ENCODE results near the gene SIGLEC11.

DNA sequence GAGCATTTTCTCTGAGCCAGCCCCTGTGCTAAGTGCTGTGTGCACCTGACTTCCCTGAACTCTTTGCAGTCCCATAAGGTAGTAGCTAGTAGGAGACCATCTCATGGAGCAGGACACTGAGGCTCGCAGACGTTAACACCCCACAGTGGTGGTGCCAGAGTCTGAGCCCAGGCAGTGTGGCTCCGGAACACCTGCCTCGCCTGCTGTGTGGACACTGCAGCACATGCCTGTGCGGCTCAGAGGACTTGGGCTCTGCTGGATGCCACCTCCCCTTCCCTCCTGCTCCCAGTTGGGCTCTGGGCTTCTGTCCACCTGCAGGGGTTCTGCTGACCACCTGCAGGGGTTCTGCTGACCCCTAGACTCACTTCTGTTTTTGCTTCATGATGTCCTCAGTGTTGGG is 27.0 kb upstream of the SIGLEC11 start:
- no peak for TF ChIP-seq POLR2A (IDR thresholded peaks at IDR 0.05; ENCODE audit: low read depth, low read length)
- TF ChIP-seq TAF1 (IDR thresholded peaks at IDR 0.05; ENCODE audit: borderline replicate concordance, low read depth, low read length) = no peak
- no peak for TF ChIP-seq POLR2AphosphoS5 (IDR thresholded peaks at IDR 0.05; ENCODE audit: low read depth, low read length)

All from GM12892 (cell line).